Keratinocyte (primary cell): Measurements from ENCODE around the gene LRRIQ1. TPM values are rescaled to one million over a fixed set of nuclear protein-coding genes. Genes with fewer than 3 reads are reported as not detected.

ENCODE experiments used
- DNase-seq: peaks from one replicate; pipeline ENCODE4 v3.0.0-alpha.2; 2011; ENCODE audit warnings: low read depth, missing footprints, low spot score
- FAIRE-seq: peaks from 2 replicates; lab custom pipeline; 2011; peaks lifted over from hg19 to GRCh38; lab: Jason Lieb, UNC
- H2AFZ ChIP-seq: 2 replicates; pipeline ENCODE4 v1.6.0; 2012; ENCODE audit warnings: low read length, control low read depth, inconsistent platforms; ENCODE audit not compliant: control insufficient read depth
- H3K27ac ChIP-seq: 2 replicates; pipeline ENCODE4 v1.5.1; 2011; ENCODE audit warnings: low read length; ENCODE audit not compliant: control insufficient read depth, insufficient read depth
- H3K27me3 ChIP-seq: 3 replicates; pipeline ENCODE4 v1.6.0; 2011; ENCODE audit warnings: low read length; ENCODE audit not compliant: control insufficient read depth, insufficient read depth; ENCODE audit errors: extremely low read depth
- H3K36me3 ChIP-seq, 2 experiments: 2 replicates in 1 of 2; 3 replicates in 1 of 2; pipeline ENCODE4 v1.5.1; 2011; ENCODE audit warnings: low read length in 2 of 2, mild to moderate bottlenecking in 1 of 2; ENCODE audit not compliant: control insufficient read depth in 2 of 2, insufficient read depth in 2 of 2; ENCODE audit errors: extremely low read depth in 1 of 2
- H3K4me1 ChIP-seq: 3 replicates; pipeline ENCODE4 v1.5.1; 2011; ENCODE audit warnings: low read length; ENCODE audit not compliant: control insufficient read depth, insufficient read depth; ENCODE audit errors: extremely low read depth
- H3K4me2 ChIP-seq: 3 replicates; pipeline ENCODE4 v1.6.0; 2011; ENCODE audit warnings: low read depth, low read length; ENCODE audit not compliant: control insufficient read depth, insufficient read depth; ENCODE audit errors: extremely low read depth
- H3K4me3 ChIP-seq, 3 experiments: fragments of 200-600 bp in 1 of 3; sonication (generic) in 1 of 3; 2 replicates in 2 of 3; 3 replicates in 1 of 3; pipeline ENCODE4 v1.5.1; 2011 to 2016; ENCODE audit warnings: low read length in 3 of 3, mild to moderate bottlenecking in 3 of 3, control low read depth in 2 of 3, inconsistent platforms in 1 of 3, low read depth in 1 of 3, mixed read lengths in 1 of 3, mixed run types in 1 of 3, moderate library complexity in 1 of 3; ENCODE audit not compliant: control insufficient read depth in 2 of 3, insufficient read depth in 2 of 3; ENCODE audit errors: extremely low read depth in 1 of 3
- H3K79me2 ChIP-seq: 2 replicates; pipeline ENCODE4 v1.6.0; 2012; ENCODE audit warnings: low read length; ENCODE audit not compliant: control insufficient read depth, insufficient read depth
- H3K9ac ChIP-seq: 3 replicates; pipeline ENCODE4 v1.6.0; 2011; ENCODE audit warnings: low read length; ENCODE audit not compliant: control insufficient read depth, insufficient read depth; ENCODE audit errors: extremely low read depth
- H3K9me1 ChIP-seq: 3 replicates; pipeline ENCODE4 v1.6.0; 2011; ENCODE audit warnings: low read length; ENCODE audit not compliant: control insufficient read depth, insufficient read depth; ENCODE audit errors: extremely low read depth
- H3K9me3 ChIP-seq: 2 replicates; pipeline ENCODE4 v1.5.1; 2012; ENCODE audit warnings: low read depth, low read length; ENCODE audit not compliant: control insufficient read depth
- H4K20me1 ChIP-seq: 3 replicates; pipeline ENCODE4 v1.6.0; 2011; ENCODE audit warnings: low read length; ENCODE audit not compliant: control insufficient read depth, insufficient read depth; ENCODE audit errors: extremely low read depth
- CTCF ChIP-seq, 3 experiments: IDR thresholded peaks in 1 of 3; conservative IDR thresholded peaks in 1 of 3; optimal IDR thresholded peaks in 1 of 3; 2 replicates in 2 of 3; 3 replicates in 1 of 3; pipeline versions ENCODE3 to v1.5.1; 2011; ENCODE audit warnings: low read length in 3 of 3, mild to moderate bottlenecking in 3 of 3, moderate library complexity in 2 of 3, control low read depth in 1 of 3, inconsistent platforms in 1 of 3; ENCODE audit not compliant: insufficient read depth in 2 of 3; ENCODE audit errors: extremely low read depth in 1 of 3
- EZH2 ChIP-seq: IDR thresholded peaks from one replicate; pipeline ENCODE4 v1.6.1; 2012; ENCODE audit warnings: inconsistent platforms, mild to moderate bottlenecking, low read length, moderate library complexity
- dilution Hi-C: fragments of 300-500 bp; cut with MboI; formaldehyde crosslinking; loops from one replicate; pipeline ENCODE4 v1.7.0; 2020; ENCODE audit warnings: low sequenced_read_pairs; ENCODE audit not compliant: extremely low pct_ligation_motif_present
- polyA plus RNA-seq, 5 experiments: library from polyadenylated mRNA; depleted of rRNA in 3 of 5; stranded (reverse) in 3 of 5; stranded (forward) in 1 of 5; unstranded in 1 of 5; fragments of >200 nt; gene quantifications; 1 replicate in 1 of 5; 2 replicates in 3 of 5; 3 replicates in 1 of 5; pipeline versions ENCODE4 v1.2.1 to v1.2.3, GENCODE V29; 2011 to 2012; ENCODE audit warnings: missing spikeins in 2 of 5, low read depth in 1 of 5, low replicate concordance in 1 of 5

The LRRIQ1 gene
- polyA plus RNA-seq, 1 donor (not counting 4 experiments of a cell fraction or from before 2014, with no cell fraction given), result 0.84 TPM

- Histone ChIP-seq H3K9ac (no peak overlapping the region), H3K9me1 (no peaks in the 10 kb centered on the region), H3K79me2 (no peaks in the 10 kb centered on the region), H3K27ac (no peak overlapping the region), H3K27me3 (no peaks in the 10 kb centered on the region), H3K4me2 (no peak overlapping the region), H3K4me1 (no peaks in the 10 kb centered on the region), H3K4me3 (no peak overlapping the region), H3K9me3 (no peaks in the 10 kb centered on the region), H2AFZ (no peak overlapping the region), H4K20me1 (no peaks in the 10 kb centered on the region), H3K36me3 (no peaks in the 10 kb centered on the region)
- DNase-seq (no peak), FAIRE-seq (no peak)
- dilution Hi-C loops, result no loop called here
- TF ChIP-seq CTCF (optimal IDR thresholded peaks at IDR 0.05 in 1 of 3, IDR thresholded peaks at IDR 0.05 in 1 of 3, conservative IDR thresholded peaks at IDR 0.05 in 1 of 3; ENCODE audit: extremely low read depth in 1 of 3, insufficient read depth in 2 of 3, low read length in 3 of 3) (no peak), EZH2 (no peak)
Observed at GRCh38 chr12:85260896-85261295, 224.7 kb downstream of the LRRIQ1 start.

GRCh38 chr12:85266356-85266755 is 230.2 kb downstream of the LRRIQ1 start:
- H3K9ac ChIP-seq, result no peak overlapping the region
- no peak overlapping the region for H3K27ac ChIP-seq
- H3K4me1 ChIP-seq, result no peaks in the 10 kb centered on the region
- DNase-seq (no peak), FAIRE-seq (no peak)
- H4K20me1 ChIP-seq, result no peaks in the 10 kb centered on the region
- H3K27me3 ChIP-seq, result peaks cover 7% of the 10 kb centered on the region
- H2AFZ ChIP-seq, result no peak overlapping the region
- no peaks in the 10 kb centered on the region for H3K9me3 ChIP-seq
- H3K9me1 ChIP-seq, result no peaks in the 10 kb centered on the region
- TF ChIP-seq EZH2 (no peak), CTCF (optimal IDR thresholded peaks at IDR 0.05 in 1 of 3, IDR thresholded peaks at IDR 0.05 in 1 of 3, conservative IDR thresholded peaks at IDR 0.05 in 1 of 3; ENCODE audit: extremely low read depth in 1 of 3, insufficient read depth in 2 of 3, low read length in 3 of 3) (no peak)
- no peak overlapping the region for H3K4me3 ChIP-seq
- H3K36me3 ChIP-seq, result no peaks in the 10 kb centered on the region
- dilution Hi-C loops, result no loop called here
- no peak overlapping the region for H3K4me2 ChIP-seq
- no peaks in the 10 kb centered on the region for H3K79me2 ChIP-seq
